ENCODE data around the gene NSD2. TPM values are rescaled to one million over a fixed set of nuclear protein-coding genes. Genes with fewer than 3 reads are reported as not detected.

The NSD2 gene
- total and polyA plus RNA-seq, 4 donors: 5.1 to 71.5 (median 11.6) TPM

- Histone ChIP-seq H3K9ac (ENCODE audit: low read depth in 1 of 2, low read length in 2 of 2) (no peak overlapping the region), H3K9me3 (ENCODE audit: control insufficient read depth in 4 of 4, low read length in 3 of 4) (no peaks in the 10 kb centered on the region), H3K36me3 (ENCODE audit: control insufficient read depth in 4 of 4, insufficient read depth in 3 of 4, low read depth in 1 of 4, low read length in 3 of 4) (peaks cover 11 to 64% (median 22%) of the 10 kb centered on the region in 4 donors), H3K4me1 (ENCODE audit: control insufficient read depth in 4 of 4, insufficient read depth in 4 of 4, low read length in 3 of 4) (peaks cover 0 to 11% (median 3%) of the 10 kb centered on the region in 4 donors), H3K27me3 (ENCODE audit: control insufficient read depth in 4 of 4, insufficient read depth in 4 of 4, low read length in 3 of 4) (no peaks in the 10 kb centered on the region), H3K27ac (ENCODE audit: low read depth in 1 of 2, low read length in 2 of 2) (no peak overlapping the region), H3K4me3 (ENCODE audit: low read depth in 1 of 3, low read length in 3 of 3) (no peak overlapping the region)
- peak; percentile 24 for DNase-seq (ENCODE audit: low spot score)
- TF ChIP-seq HNF4G (IDR thresholded peaks at IDR 0.05): no peak
- no peak for TF ChIP-seq NR2F2 (IDR thresholded peaks at IDR 0.05)
- no peak for TF ChIP-seq HNF4A (conservative IDR thresholded peaks at IDR 0.05)
- no peak for TF ChIP-seq ATF3 (IDR thresholded peaks at IDR 0.05)
- no peak for TF ChIP-seq SP1 (IDR thresholded peaks at IDR 0.05)
- no peak for TF ChIP-seq YY1 (IDR thresholded peaks at IDR 0.05)
- no peak for TF ChIP-seq FOXA2 (IDR thresholded peaks at IDR 0.05)
- no peak for TF ChIP-seq ZBTB33 (IDR thresholded peaks at IDR 0.05)
- no peak for TF ChIP-seq MAX (IDR thresholded peaks at IDR 0.05)
- 93% methylated on average over 37 of the region's 37 CpGs for WGBS
Measured at GRCh38 chr4:1822568-1823544, 48.3 kb upstream of the NSD2 start.

GRCh38 chr4:1823545-1823932 lies 47.7 kb upstream of the NSD2 start:
- TF ChIP-seq JUND (IDR thresholded peaks at IDR 0.05): no peak
- TF ChIP-seq HNF4G (IDR thresholded peaks at IDR 0.05): no peak
- no peak for TF ChIP-seq CTCF (IDR thresholded peaks at IDR 0.05; ENCODE audit: low read depth, low read length, missing input control)
- TF ChIP-seq YY1 (IDR thresholded peaks at IDR 0.05): no peak
- no peak for TF ChIP-seq FOXA1 (IDR thresholded peaks at IDR 0.05)
- TF ChIP-seq RAD21 (IDR thresholded peaks at IDR 0.05): no peak
- TF ChIP-seq GABPA (IDR thresholded peaks at IDR 0.05 in 1 of 2, conservative IDR thresholded peaks at IDR 0.05 in 1 of 2): no peak
- no peak for TF ChIP-seq ATF3 (IDR thresholded peaks at IDR 0.05)
- TF ChIP-seq RXRA (IDR thresholded peaks at IDR 0.05): no peak
- no peak for TF ChIP-seq TAF1 (conservative IDR thresholded peaks at IDR 0.05)
- no peak for TF ChIP-seq MAX (IDR thresholded peaks at IDR 0.05)
- no peak for TF ChIP-seq ZBTB33 (IDR thresholded peaks at IDR 0.05)
- TF ChIP-seq HNF4A (conservative IDR thresholded peaks at IDR 0.05): no peak
- no peak for TF ChIP-seq FOXA2 (IDR thresholded peaks at IDR 0.05)
- TF ChIP-seq SP1 (IDR thresholded peaks at IDR 0.05): no peak
- no peak for TF ChIP-seq EGR1 (IDR thresholded peaks at IDR 0.05; ENCODE audit: low read depth in 2 of 2)
- TF ChIP-seq NR2F2 (IDR thresholded peaks at IDR 0.05): no peak
- no peak for DNase-seq (ENCODE audit: low spot score)
- H3K27me3 ChIP-seq (ENCODE audit: control insufficient read depth in 4 of 4, insufficient read depth in 4 of 4, low read length in 3 of 4): no peaks in the 10 kb centered on the region
- no peak overlapping the region for H3K27ac ChIP-seq (ENCODE audit: low read depth in 1 of 2, low read length in 2 of 2)
- peaks cover 0 to 11% (median 3%) of the 10 kb centered on the region in 4 donors for H3K4me1 ChIP-seq (ENCODE audit: control insufficient read depth in 4 of 4, insufficient read depth in 4 of 4, low read length in 3 of 4)
- H3K9me3 ChIP-seq (ENCODE audit: control insufficient read depth in 4 of 4, low read length in 3 of 4): no peaks in the 10 kb centered on the region
- 96% methylated on average over 12 of the region's 12 CpGs for WGBS
- peaks cover 8 to 59% (median 22%) of the 10 kb centered on the region in 4 donors for H3K36me3 ChIP-seq (ENCODE audit: control insufficient read depth in 4 of 4, insufficient read depth in 3 of 4, low read depth in 1 of 4, low read length in 3 of 4)
- no peak overlapping the region for H3K9ac ChIP-seq (ENCODE audit: low read depth in 1 of 2, low read length in 2 of 2)
- H3K4me3 ChIP-seq (ENCODE audit: low read depth in 1 of 3, low read length in 3 of 3): no peak overlapping the region

Measured in liver (tissue), 9 donors.